Duodenal mucosa (tissue), 2 donors: Measurements from ENCODE around the gene IL24.
"Not testable (repeated sequence)": the region's sequence is repeated elsewhere in the genome, so short reads cannot be mapped to it uniquely, and the experiment has no call there.

Source experiments
- H3K27ac ChIP-seq: one replicate; pipeline ENCODE4 v1.7.0; 2013; ENCODE audit warnings: low read depth, low read length
- H3K27me3 ChIP-seq, 2 donors: one replicate each; pipeline ENCODE4 v1.7.0; 2013; ENCODE audit warnings: low read length in 2 of 2, control low read depth in 1 of 2; ENCODE audit not compliant: insufficient read depth in 2 of 2, control insufficient read depth in 1 of 2
- H3K36me3 ChIP-seq, 2 donors: one replicate each; pipeline ENCODE4 v1.7.0; 2013; ENCODE audit warnings: low read length in 2 of 2, control low read depth in 1 of 2; ENCODE audit not compliant: insufficient read depth in 2 of 2, control insufficient read depth in 1 of 2
- H3K4me1 ChIP-seq, 2 donors: one replicate each; pipeline ENCODE4 v1.7.0; 2013; ENCODE audit warnings: low read length in 2 of 2, control low read depth in 1 of 2; ENCODE audit not compliant: insufficient read depth in 2 of 2, control insufficient read depth in 1 of 2
- H3K4me3 ChIP-seq, 2 donors: one replicate each; pipeline ENCODE4 v1.7.0; 2013; ENCODE audit warnings: low read length in 2 of 2, low read depth in 1 of 2
- H3K9ac ChIP-seq, 2 donors: one replicate each; pipeline ENCODE4 v1.7.0; 2013; ENCODE audit warnings: low read length in 2 of 2, low read depth in 1 of 2
- H3K9me3 ChIP-seq, 2 donors: one replicate each; pipeline ENCODE4 v1.7.0; 2013; ENCODE audit warnings: low read length in 2 of 2, control low read depth in 1 of 2; ENCODE audit not compliant: control insufficient read depth in 1 of 2

IL24 gene

GRCh38 chr1:206923961-206924557, 26.8 kb downstream of the IL24 start:
- H3K4me3 ChIP-seq, H3K36me3 ChIP-seq, H3K27ac ChIP-seq, H3K9me3 ChIP-seq, H3K27me3 ChIP-seq: not testable (repeated sequence)
- Histone ChIP-seq H3K9ac (peak overlapping the region in 1 of 2 donors; percentile 16), H3K4me1 (peaks cover 37 to 49% of the 10 kb centered on the region in 2 donors)

- Histone ChIP-seq H3K9me3 (no peaks in the 10 kb centered on the region), H3K9ac (peak overlapping the region in 1 of 2 donors; percentile 16), H3K4me3 (no peak overlapping the region), H3K36me3 (peaks cover 0 to 3% of the 10 kb centered on the region in 2 donors), H3K27ac (peak overlapping the region; percentile 26), H3K4me1 (peaks cover 39 to 49% of the 10 kb centered on the region in 2 donors), H3K27me3 (no peaks in the 10 kb centered on the region)
Observed at GRCh38 chr1:206924592-206925105, 27.4 kb downstream of the IL24 start.

- Histone ChIP-seq H3K36me3 (peaks cover 0 to 9% of the 10 kb centered on the region in 2 donors), H3K9ac (no peak overlapping the region), H3K27ac (peak overlapping the region; percentile 13), H3K27me3 (no peaks in the 10 kb centered on the region), H3K4me1 (peaks cover 45 to 52% of the 10 kb centered on the region in 2 donors), H3K9me3 (no peaks in the 10 kb centered on the region), H3K4me3 (no peak overlapping the region)
Observed at GRCh38 chr1:206925106-206925736, 28.0 kb downstream of the IL24 start.

GRCh38 chr1:206926286-206926685, 29.0 kb downstream of the IL24 start:
- Histone ChIP-seq H3K9me3 (no peaks in the 10 kb centered on the region), H3K4me1 (peaks cover 55 to 59% of the 10 kb centered on the region in 2 donors), H3K9ac (no peak overlapping the region), H3K36me3 (peaks cover 8 to 20% of the 10 kb centered on the region in 2 donors), H3K4me3 (no peak overlapping the region), H3K27me3 (no peaks in the 10 kb centered on the region), H3K27ac (no peak overlapping the region)

- H3K27me3 ChIP-seq = no peaks in the 10 kb centered on the region
- peaks cover 52 to 65% of the 10 kb centered on the region in 2 donors for H3K4me1 ChIP-seq
- H3K9ac ChIP-seq = no peak overlapping the region
- H3K9me3 ChIP-seq = no peaks in the 10 kb centered on the region
- peaks cover 33 to 50% of the 10 kb centered on the region in 2 donors for H3K36me3 ChIP-seq
- H3K27ac ChIP-seq = no peak overlapping the region
- no peak overlapping the region for H3K4me3 ChIP-seq
Observed at GRCh38 chr1:206929524-206929923, 32.3 kb downstream of the IL24 start.

GRCh38 chr1:206930210-206930798, 33.1 kb downstream of the IL24 start:
- Histone ChIP-seq H3K4me3 (peak overlapping the region in 1 of 2 donors; percentile 7), H3K27ac (no peak overlapping the region), H3K4me1 (peaks cover 44 to 65% of the 10 kb centered on the region in 2 donors), H3K9me3 (no peaks in the 10 kb centered on the region), H3K27me3 (no peaks in the 10 kb centered on the region), H3K36me3 (peaks cover 40 to 57% of the 10 kb centered on the region in 2 donors), H3K9ac (peak overlapping the region in 1 of 2 donors; percentile 12)

- H3K4me1 ChIP-seq = peaks cover 47 to 74% of the 10 kb centered on the region in 2 donors
- no peak overlapping the region for H3K4me3 ChIP-seq
- no peaks in the 10 kb centered on the region for H3K9me3 ChIP-seq
- H3K27ac ChIP-seq = no peak overlapping the region
- H3K9ac ChIP-seq = no peak overlapping the region
- H3K27me3 ChIP-seq = no peaks in the 10 kb centered on the region
- H3K36me3 ChIP-seq = peaks cover 51 to 71% of the 10 kb centered on the region in 2 donors
Observed at GRCh38 chr1:206931709-206932108, 34.5 kb downstream of the IL24 start.

GRCh38 chr1:206932177-206932576, 34.9 kb downstream of the IL24 start:
- no peaks in the 10 kb centered on the region for H3K27me3 ChIP-seq
- H3K36me3 ChIP-seq = peaks cover 51 to 76% of the 10 kb centered on the region in 2 donors
- H3K4me1 ChIP-seq = peaks cover 50 to 75% of the 10 kb centered on the region in 2 donors
- H3K9me3 ChIP-seq = no peaks in the 10 kb centered on the region
- no peak overlapping the region for H3K9ac ChIP-seq
- no peak overlapping the region for H3K4me3 ChIP-seq
- H3K27ac ChIP-seq = no peak overlapping the region

- H3K36me3 ChIP-seq = peaks cover 61 to 89% of the 10 kb centered on the region in 2 donors
- H3K27ac ChIP-seq = no peak overlapping the region
- no peak overlapping the region for H3K9ac ChIP-seq
Observed at GRCh38 chr1:206933333-206933945, 36.2 kb downstream of the IL24 start.

More at GRCh38 chr1:206933333-206933945, 36.2 kb downstream of the IL24 start:
- Histone ChIP-seq H3K4me1 (peaks cover 57 to 76% of the 10 kb centered on the region in 2 donors), H3K9me3 (no peaks in the 10 kb centered on the region), H3K27me3 (no peaks in the 10 kb centered on the region), H3K4me3 (no peak overlapping the region)
